ENCODE results near the gene MAOA. TPM values are rescaled to one million over a fixed set of nuclear protein-coding genes. Genes with fewer than 3 reads are reported as not detected.

The MAOA gene
- 7.0 and 19.9 TPM in 2 replicates for total RNA-seq

GRCh38 chrX:43656005-43656494 lies at the start of gene MAOA:
Gene MAOA (plus strand): TSS chrX:43656299. CDS start chrX:43656342, 43 bp downstream.

Other genes with a start within 250 kb of the MAOA start
- 1.0 and 5.5 TPM in 2 replicates for gene MAOB, start 226.2 kb downstream of the MAOA start, total RNA-seq

All from bronchial smooth muscle cell (primary cell).